HepG2 (cell line): ENCODE data around the gene RGCC. TPM values are rescaled to one million over a fixed set of nuclear protein-coding genes. Genes with fewer than 3 reads are reported as not detected.

ENCODE experiments used
- ATF2 ChIP-seq: sonication (generic); formaldehyde crosslinking; IDR thresholded peaks from 2 replicates; pipeline ENCODE4 v1.4.0; 2020; ENCODE audit warnings: missing genetic modification reagents
- DRAP1 ChIP-seq: IDR thresholded peaks from 2 replicates; pipeline ENCODE4 v1.6.1; 2016; ENCODE audit warnings: missing genetic modification reagents, missing compliant biosample characterization
- ESRRA ChIP-seq: sonication (generic); formaldehyde crosslinking; IDR thresholded peaks from 2 replicates; pipeline ENCODE4 v1.5.1; 2020; ENCODE audit warnings: mild to moderate bottlenecking, low read depth, missing genetic modification reagents
- GFI1 ChIP-seq: sonication (generic); formaldehyde crosslinking; IDR thresholded peaks from 2 replicates; pipeline ENCODE4 v1.5.0; 2020; ENCODE audit warnings: missing genetic modification reagents, mild to moderate bottlenecking, borderline replicate concordance
- HOXA5 ChIP-seq: sonication (generic); formaldehyde crosslinking; IDR thresholded peaks from 2 replicates; pipeline ENCODE4 v1.4.0; 2020; ENCODE audit warnings: missing genetic modification reagents
- KDM2A ChIP-seq: sonication (generic); formaldehyde crosslinking; IDR thresholded peaks from 2 replicates; pipeline ENCODE4 v1.4.0; 2020; ENCODE audit warnings: low read depth, missing genetic modification reagents, borderline replicate concordance
- MTF1 ChIP-seq: sonication (generic); formaldehyde crosslinking; IDR thresholded peaks from 2 replicates; pipeline ENCODE4 v1.5.0; 2020; ENCODE audit warnings: missing genetic modification reagents
- PRPF4 ChIP-seq: fragments of 200-400 bp; formaldehyde crosslinking; IDR thresholded peaks from 2 replicates; pipeline ENCODE4 v1.6.1; 2016; ENCODE audit warnings: low read length, low read depth; ENCODE audit not compliant: poor library complexity, severe bottlenecking
- REXO4 ChIP-seq: sonication (generic); formaldehyde crosslinking; IDR thresholded peaks from 2 replicates; pipeline ENCODE4 v1.8.0; 2022; ENCODE audit warnings: missing genetic modification reagents, mild to moderate bottlenecking, borderline replicate concordance
- SALL1 ChIP-seq: sonication (generic); formaldehyde crosslinking; IDR thresholded peaks from 2 replicates; pipeline ENCODE4 v1.8.0; 2022; ENCODE audit warnings: mild to moderate bottlenecking, missing genetic modification reagents
- SMARCC2 ChIP-seq: fragments of 450-650 bp; IDR thresholded peaks from 2 replicates; pipeline ENCODE4 v1.6.1; 2017; ENCODE audit warnings: antibody characterized with exemption, mild to moderate bottlenecking
- SP1 ChIP-seq, 2 experiments: fragments of 450-650 bp in 1 of 2; sonication (generic) in 1 of 2; formaldehyde crosslinking in 1 of 2; IDR thresholded peaks; 2 replicates each; pipeline versions ENCODE4 v1.4.0 to v1.6.1; 2016 to 2020; ENCODE audit warnings: missing genetic modification reagents in 1 of 2
- TFDP1 ChIP-seq: IDR thresholded peaks from 2 replicates; pipeline ENCODE4 v1.6.1; 2016; ENCODE audit warnings: missing compliant biosample characterization, missing genetic modification reagents, borderline replicate concordance
- THAP8 ChIP-seq: sonication (generic); formaldehyde crosslinking; IDR thresholded peaks from 2 replicates; pipeline ENCODE4 v1.5.1; 2020; ENCODE audit warnings: missing genetic modification reagents, mild to moderate bottlenecking, borderline replicate concordance
- ZBTB33 ChIP-seq: sonication (generic); formaldehyde crosslinking; IDR thresholded peaks from 2 replicates; pipeline ENCODE4 v1.4.0; 2020; ENCODE audit warnings: missing genetic modification reagents
- ZNF33A ChIP-seq: sonication (generic); formaldehyde crosslinking; IDR thresholded peaks from 2 replicates; pipeline ENCODE4 v1.5.1; 2020; ENCODE audit warnings: missing genetic modification reagents, mild to moderate bottlenecking, moderate library complexity, borderline replicate concordance
- ZNF546 ChIP-seq: sonication (generic); formaldehyde crosslinking; conservative IDR thresholded peaks from 2 replicates; pipeline ENCODE4 v1.8.1; 2023; ENCODE audit warnings: mild to moderate bottlenecking, missing genetic modification reagents
- ZNF563 ChIP-seq: sonication (generic); formaldehyde crosslinking; IDR thresholded peaks from 2 replicates; pipeline ENCODE4 v1.8.0; 2022; ENCODE audit warnings: mild to moderate bottlenecking, moderate library complexity, missing genetic modification reagents
- ZNF7 ChIP-seq: IDR thresholded peaks from 2 replicates; pipeline ENCODE4 v1.6.1; 2016; ENCODE audit warnings: missing biosample characterization, missing genetic modification reagents
- ZNF780A ChIP-seq: sonication (generic); formaldehyde crosslinking; IDR thresholded peaks from 2 replicates; pipeline ENCODE4 v1.8.0; 2022; ENCODE audit warnings: mild to moderate bottlenecking, missing genetic modification reagents, moderate library complexity
- ZNF891 ChIP-seq: sonication (generic); formaldehyde crosslinking; IDR thresholded peaks from 2 replicates; pipeline ENCODE4 v1.5.0; 2020; ENCODE audit warnings: mild to moderate bottlenecking, missing genetic modification reagents
- polyA plus RNA-seq, 8 experiments: library from polyadenylated mRNA; depleted of rRNA in 3 of 8; stranded (reverse) in 7 of 8; unstranded in 1 of 8; fragments of >200 nt; fragmentation: Illumina TruSeq in 4 of 8; extraction: Trizol in 4 of 8; gene quantifications; 2 replicates each; pipeline versions ENCODE4 v1.2.1 to v1.2.3, GENCODE V29; 2011 to 2016; ENCODE audit warnings: low read depth in 4 of 8, missing spikeins in 1 of 8, mixed read lengths in 1 of 8; ENCODE audit not compliant: insufficient read depth in 1 of 8
- total RNA-seq, 5 experiments: library from RNA; depleted of rRNA; stranded (reverse); fragments of >200 nt; fragmentation: Illumina TruSeq; extraction: Trizol; gene quantifications; 2 replicates each; pipeline ENCODE4 v1.2.3, GENCODE V29; 2016; ENCODE audit warnings: low read depth in 1 of 5

RGCC gene
- total and polyA plus RNA-seq, 2 of the 13 experiments (the other 11 are each of a cell fraction or from before 2014, with no cell fraction given) = 0.20 to 8.4 TPM

- TF ChIP-seq HOXA5 (CRISPR knock-in tag) (0 out of 2 replicates have a peak, but pooled peaks have one; percentile 50), THAP8 (CRISPR knock-in tag) (no peak), MTF1 (CRISPR knock-in tag) (no peak), ESRRA (CRISPR knock-in tag) (no peak), ATF2 (CRISPR knock-in tag) (no peak), ZNF780A (CRISPR knock-in tag) (0 out of 2 replicates have a peak, but pooled peaks have one; percentile 47), ZNF7 (CRISPR knock-in tag) (no peak), GFI1 (CRISPR knock-in tag) (peak; percentile 41; the same call in 1 of the 2 replicates), ZNF33A (CRISPR knock-in tag) (no peak), PRPF4 (no peak), KDM2A (CRISPR knock-in tag) (peak; percentile 20; the same call in 1 of the 2 replicates), TFDP1 (peak; percentile 86), SP1 (IDR thresholded peaks at IDR 0.05) (no peak), SP1 (CRISPR knock-in tag; IDR thresholded peaks at IDR 0.05) (peak; percentile 40; the same call in 1 of the 2 replicates), ZNF563 (CRISPR knock-in tag) (peak; percentile 41; the same call in 1 of the 2 replicates), ZNF891 (CRISPR knock-in tag) (no peak), DRAP1 (CRISPR knock-in tag) (peak; percentile 59), ZNF546 (CRISPR knock-in tag) (no peak; the same call in 1 of the 2 replicates), SMARCC2 (no peak), REXO4 (CRISPR knock-in tag) (no peak), SALL1 (peak; percentile 81), ZBTB33 (0 out of 2 replicates have a peak, but pooled peaks have one; percentile 40)
Measured at GRCh38 chr13:41456768-41457588, at the start of gene RGCC (continued).
